ENCODE data around the gene C3orf22.
A peak's percentile ranks its signal among the peaks of the same experiment; 100 is the strongest.

The C3orf22 gene

DNA sequence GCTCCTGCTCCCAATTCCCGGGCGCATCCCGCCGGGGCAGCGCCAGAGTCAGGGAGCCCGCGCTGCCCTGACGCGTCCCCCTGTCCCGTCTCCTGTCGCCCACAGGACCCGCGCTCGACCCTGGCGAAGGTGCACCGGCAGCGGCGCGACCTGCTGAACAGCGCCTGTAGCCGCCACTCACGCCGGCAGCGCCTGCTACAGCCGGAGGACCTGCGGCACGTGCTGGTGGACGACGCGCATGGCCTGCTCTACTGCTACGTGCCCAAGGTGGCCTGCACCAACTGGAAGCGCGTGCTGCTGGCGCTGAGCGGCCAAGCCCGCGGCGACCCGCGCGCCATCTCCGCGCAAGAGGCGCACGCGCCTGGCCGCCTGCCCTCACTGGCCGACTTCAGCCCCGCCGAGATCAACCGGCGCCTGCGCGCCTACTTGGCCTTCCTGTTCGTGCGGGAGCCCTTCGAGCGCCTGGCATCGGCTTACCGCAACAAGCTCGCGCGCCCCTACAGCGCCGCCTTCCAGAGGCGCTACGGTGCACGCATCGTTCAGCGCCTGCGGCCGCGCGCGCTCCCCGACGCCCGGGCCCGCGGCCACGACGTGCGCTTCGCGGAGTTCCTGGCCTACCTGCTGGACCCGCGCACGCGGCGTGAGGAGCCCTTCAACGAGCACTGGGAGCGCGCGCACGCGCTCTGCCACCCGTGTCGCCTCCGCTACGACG lies 16.9 kb downstream of the C3orf22 start:
- DNase-seq (ENCODE audit: low read depth) = no peak
- no peak for TF ChIP-seq CTCF (conservative IDR thresholded peaks at IDR 0.05; ENCODE audit: low read depth, low read length)
- H3K4me3 ChIP-seq (ENCODE audit: low read depth, low read length) = no peak overlapping the region

DNA sequence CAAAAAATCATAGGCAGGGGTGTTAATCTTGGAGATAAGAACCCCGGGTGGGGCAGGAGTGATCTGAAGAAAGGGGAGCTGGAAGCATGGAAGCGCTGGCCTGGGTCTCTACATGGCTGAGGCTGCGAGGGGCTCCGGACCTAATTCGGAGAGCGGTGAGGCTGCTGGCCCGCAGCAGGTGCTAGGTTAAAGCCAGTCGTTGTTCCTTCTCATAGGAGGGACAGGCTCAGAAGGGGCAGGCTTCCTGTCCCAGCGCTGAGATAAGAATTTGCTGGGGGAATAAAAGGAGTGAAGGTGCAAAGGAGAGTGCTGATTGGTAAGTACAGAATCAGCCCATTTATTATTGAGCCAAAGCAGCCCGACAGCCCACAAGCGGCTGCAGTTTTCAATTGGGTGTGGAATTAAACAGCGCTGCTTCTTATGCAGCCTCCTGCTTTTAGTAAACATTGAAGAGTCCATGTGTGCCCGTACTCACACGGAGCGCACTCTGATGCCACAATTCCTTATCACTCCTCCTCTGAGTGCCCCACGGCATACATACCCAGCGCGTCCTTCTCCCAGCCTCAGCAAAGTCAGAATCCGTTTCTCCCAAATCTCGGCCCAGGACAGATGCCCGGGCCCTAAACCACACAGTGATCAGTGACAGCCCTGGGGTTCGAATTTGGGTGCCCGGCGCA lies 17.6 kb downstream of the C3orf22 start:
- no peak overlapping the region for H3K4me3 ChIP-seq (ENCODE audit: low read depth, low read length)
- no peak for DNase-seq (ENCODE audit: low read depth)
- TF ChIP-seq CTCF (conservative IDR thresholded peaks at IDR 0.05; ENCODE audit: low read depth, low read length) = no peak

DNA sequence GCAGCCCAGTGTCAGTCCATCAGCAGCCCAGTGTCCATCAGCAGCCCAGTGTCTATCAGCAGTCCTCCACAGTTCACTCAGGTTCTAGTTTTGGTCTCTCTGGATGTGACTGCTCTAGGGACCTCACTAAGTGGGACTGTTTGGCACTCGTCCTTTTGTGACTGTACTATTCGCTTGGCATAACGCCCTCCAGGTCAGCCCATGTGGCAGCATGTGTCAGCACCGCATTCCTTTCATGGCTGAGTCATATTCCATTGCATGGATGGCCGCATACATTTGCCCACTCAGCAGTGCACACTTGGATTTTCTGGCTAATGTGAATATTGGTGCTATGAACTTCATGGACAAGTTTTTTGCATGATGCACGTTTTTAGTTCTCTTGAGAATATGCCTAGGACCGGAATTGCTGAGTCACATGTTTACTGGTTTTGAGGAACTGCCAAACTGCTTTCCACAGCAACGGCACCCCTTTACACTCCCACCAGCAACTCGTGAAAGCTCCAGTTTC lies 18.3 kb downstream of the C3orf22 start:
- DNase-seq (ENCODE audit: low read depth) = peak; percentile 81
- TF ChIP-seq CTCF (conservative IDR thresholded peaks at IDR 0.05; ENCODE audit: low read depth, low read length) = no peak
- H3K4me3 ChIP-seq (ENCODE audit: low read depth, low read length) = no peak overlapping the region

DNA sequence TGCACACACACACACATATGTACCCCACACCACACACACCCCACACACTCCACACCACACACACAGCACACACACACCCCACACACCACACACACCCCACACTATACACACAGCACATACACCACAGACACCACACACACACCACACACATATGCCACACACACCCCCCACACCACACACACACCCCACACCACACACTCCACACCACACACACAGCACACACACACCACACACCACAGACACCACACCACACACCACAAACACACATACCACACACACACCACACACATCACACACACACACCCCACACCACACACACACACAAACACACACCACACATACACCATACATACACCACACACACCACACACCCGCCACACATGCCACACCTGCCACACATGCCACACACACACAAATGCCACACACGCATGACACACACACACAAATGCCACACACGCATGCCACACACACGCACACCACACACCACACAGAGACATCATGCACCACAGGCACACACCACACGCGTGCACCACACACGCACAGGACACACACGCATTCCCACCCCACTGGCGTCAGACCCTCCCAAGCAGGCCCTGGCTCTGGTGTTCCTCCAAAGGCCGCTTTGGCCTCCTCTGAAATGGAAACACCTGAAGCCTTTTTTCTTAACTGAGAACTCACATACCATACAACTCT lies 19.0 kb downstream of the C3orf22 start:
- no peak overlapping the region for H3K4me3 ChIP-seq (ENCODE audit: low read depth, low read length)
- no peak for DNase-seq (ENCODE audit: low read depth)
- no peak for TF ChIP-seq CTCF (conservative IDR thresholded peaks at IDR 0.05; ENCODE audit: low read depth, low read length)

DNA sequence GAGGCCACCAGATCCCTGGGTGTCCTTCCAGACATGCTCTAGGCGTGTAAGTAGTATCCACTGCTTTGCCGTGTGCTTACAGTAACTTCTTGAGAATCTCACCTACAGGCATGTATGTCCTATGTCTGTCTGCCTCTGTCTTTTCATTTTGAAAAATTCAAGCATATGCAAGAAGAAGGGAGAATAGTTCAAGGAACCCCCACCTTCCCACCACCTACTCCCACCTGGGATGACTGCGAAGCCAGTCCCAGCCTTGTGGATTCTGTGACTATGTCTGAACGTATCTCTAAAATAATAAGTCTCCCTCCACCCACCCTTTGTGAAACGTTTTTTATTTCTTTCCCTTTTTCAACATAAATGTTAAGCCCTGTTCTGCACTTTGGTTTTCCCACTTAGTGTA lies 19.8 kb downstream of the C3orf22 start:
- DNase-seq (ENCODE audit: low read depth) = no peak
- TF ChIP-seq CTCF (conservative IDR thresholded peaks at IDR 0.05; ENCODE audit: low read depth, low read length) = no peak

GRCh38 chr3:126538316-126538715 lies 20.4 kb downstream of the C3orf22 start:
- no peak for DNase-seq (ENCODE audit: low read depth)
- no peak for TF ChIP-seq CTCF (conservative IDR thresholded peaks at IDR 0.05; ENCODE audit: low read depth, low read length)

More for the DNA sequence above, 19.8 kb downstream of the C3orf22 start:
- no peak overlapping the region for H3K4me3 ChIP-seq (ENCODE audit: low read depth, low read length)

More at GRCh38 chr3:126538316-126538715, 20.4 kb downstream of the C3orf22 start:
- no peak overlapping the region for H3K4me3 ChIP-seq (ENCODE audit: low read depth, low read length)

All from choroid plexus epithelial cell (primary cell).